Purkinje cell (primary cell): Measurements from ENCODE around the gene GJB1. TPM values are rescaled to one million over a fixed set of nuclear protein-coding genes. Genes with fewer than 3 reads are reported as not detected.

Source experiments
- polyA plus RNA-seq: library from polyadenylated mRNA; unstranded; fragments of >200 nt; fragmentation: Nextera tagmentation; gene quantifications from 2 replicates; pipeline ENCODE4 v1.2.1, GENCODE V29; 2014

GJB1 gene
- 1.0 TPM in 1 of 2 replicates, not detected in the other for polyA plus RNA-seq

DNA sequence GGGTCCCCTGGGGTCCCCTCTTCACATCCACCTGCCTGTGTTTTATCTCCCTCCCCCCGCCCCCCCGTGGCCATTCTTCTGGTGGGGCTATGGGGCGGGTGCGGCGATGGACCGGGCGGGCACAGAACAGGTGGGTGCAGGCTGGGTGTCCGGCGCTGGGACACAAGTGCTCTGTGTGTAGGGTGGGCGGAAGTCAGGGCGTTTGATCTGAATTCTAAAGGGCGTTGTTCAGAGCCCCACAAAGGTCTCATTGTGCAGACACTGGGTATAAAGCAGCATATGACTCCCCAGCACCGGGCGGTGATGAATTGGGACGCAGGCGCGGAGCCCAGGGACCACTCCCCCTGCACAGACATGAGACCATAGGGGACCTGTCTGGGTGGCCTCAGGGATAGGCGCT, at the start of gene GJB1:
Gene GJB1, plus strand, starts transcription at position 296 of the 400 bp plus-strand sequence. CDS start 484 bp downstream, outside the sequence.

DNA sequence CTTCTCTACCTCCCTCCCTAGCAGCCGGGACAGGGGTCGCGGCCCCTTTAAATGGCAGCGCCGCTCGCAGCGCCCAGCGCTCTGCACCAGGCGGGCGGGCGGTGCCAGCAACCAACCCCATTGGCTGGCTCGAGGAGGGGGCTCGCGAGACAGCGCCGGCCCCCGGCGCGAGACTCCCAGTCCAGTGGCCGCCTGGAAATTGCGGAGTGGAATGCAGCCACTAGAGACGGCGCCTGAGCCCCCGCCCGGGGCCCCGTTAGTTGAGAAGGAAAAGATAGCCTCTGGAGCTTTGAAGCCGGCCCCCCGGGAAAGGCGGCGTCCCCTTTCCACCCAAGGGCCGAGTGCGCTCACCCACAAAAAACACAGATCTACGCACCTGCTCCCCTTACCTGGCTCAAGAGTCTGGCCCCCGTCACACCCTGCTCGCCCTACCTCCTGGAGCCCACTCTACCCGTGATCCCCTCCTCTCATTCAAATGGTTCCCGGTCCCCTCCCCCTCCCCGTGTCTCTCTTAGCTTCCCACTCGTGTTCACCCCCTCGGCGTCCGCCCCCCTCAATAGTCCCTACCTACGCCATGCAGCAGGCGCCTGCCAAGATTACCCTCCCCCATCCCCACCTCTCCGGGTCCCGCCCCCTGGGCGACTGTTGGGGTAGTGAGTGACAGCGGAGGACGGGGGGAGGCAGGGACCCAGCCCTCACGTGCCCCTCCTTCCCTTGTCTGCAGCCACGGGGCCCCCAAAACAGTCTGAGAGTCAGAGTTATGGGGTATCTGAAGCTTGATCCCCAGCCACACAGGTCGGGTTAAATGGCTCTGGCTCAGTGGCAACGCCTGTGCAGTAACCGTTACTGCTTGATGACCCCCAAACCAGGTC, 31.3 kb downstream of the GJB1 start, which contains the start of gene ZMYM3:
Gene ZMYM3, minus strand, starts transcription at position 49 of the 872 bp plus-strand sequence. CDS start 885 bp downstream, outside the sequence.

Other genes starting within 250 kb of the GJB1 start
- 22.0 and 41.6 TPM in 2 replicates for gene SNX12, start 154.9 kb upstream of the GJB1 start, polyA plus RNA-seq
- gene FOXO4, start 127.4 kb upstream of the GJB1 start, polyA plus RNA-seq = not detected in 2 replicates
- not detected in 2 replicates for gene CXorf65, start 116.5 kb upstream of the GJB1 start, polyA plus RNA-seq
- not detected in 2 replicates for gene IL2RG, start 111.6 kb upstream of the GJB1 start, polyA plus RNA-seq
- gene MED12, start 104.6 kb upstream of the GJB1 start, polyA plus RNA-seq = 0.77 and 1.0 TPM in 2 replicates
- 16.1 and 16.4 TPM in 2 replicates for gene NLGN3, start 78.4 kb upstream of the GJB1 start, polyA plus RNA-seq
- gene ZMYM3, start 30.9 kb downstream of the GJB1 start, polyA plus RNA-seq = 4.8 and 5.6 TPM in 2 replicates
- 68.0 and 71.7 TPM in 2 replicates for gene NONO, start 60.4 kb downstream of the GJB1 start, polyA plus RNA-seq
- gene ITGB1BP2, start 78.5 kb downstream of the GJB1 start, polyA plus RNA-seq = not detected in 2 replicates
- gene TAF1, start 143.1 kb downstream of the GJB1 start, polyA plus RNA-seq = 4.8 and 6.4 TPM in 2 replicates